HepG2 (cell line): ENCODE measurements around the gene NSG2. TPM values are rescaled to one million over a fixed set of nuclear protein-coding genes. Genes with fewer than 3 reads are reported as not detected.
"Not testable (repeated sequence)": the region's sequence is repeated elsewhere in the genome, so short reads cannot be mapped to it uniquely, and the experiment has no call there.

Source experiments
- ATAC-seq: fragments of 200-7000 bp; cut with Tn5 transposase; 3 replicates; pipeline ENCODE4 v1.9.1; 2020; ENCODE audit warnings: mild to moderate bottlenecking, moderate library complexity
- BruUV-seq: library from RNA; stranded (reverse); fragments of 400-500 nt; replicated peaks from 2 replicates; lab custom pipeline; 2021; lab: Mats Ljungman, UMichigan
- CTCF ChIA-PET: fragments of 300-600 bp; formaldehyde crosslinking; extraction: SDS; loops from one replicate; lab custom pipeline; 2021; ENCODE audit warnings: low total read pairs, inconsistent platforms, low intra/inter-chr PET ratio; lab: Yijun Ruan, JAX
- POLR2A ChIA-PET: fragments of 350-600 bp; sonication (Branson Sonifier 250); formaldehyde crosslinking; loops from one replicate; lab custom pipeline; 2020; ENCODE audit warnings: antibody characterized with exemption, inconsistent platforms; lab: Yijun Ruan, JAX
- DNase-seq: peaks from one replicate; pipeline ENCODE4 v3.0.0-alpha.2; 2015; ENCODE audit warnings: low spot score
- FAIRE-seq: peaks from 3 replicates; lab custom pipeline; 2011; peaks lifted over from hg19 to GRCh38; lab: Jason Lieb, UNC
- H2AFZ ChIP-seq: one replicate; pipeline ENCODE4 v1.6.1; 2011; ENCODE audit warnings: low read length, inconsistent platforms
- H3K27ac ChIP-seq: fragments of 300-600 bp; 3 replicates; pipeline ENCODE4 v1.8.0; 2011; ENCODE audit warnings: mixed run types, mild to moderate bottlenecking, mixed read lengths, low read length, inconsistent platforms; ENCODE audit not compliant: insufficient read depth; ENCODE audit errors: extremely low read length
- H3K27me3 ChIP-seq, 2 experiments: fragments of 200-600 bp in 1 of 2; 2 replicates in 1 of 2; 3 replicates in 1 of 2; pipeline versions ENCODE4 v1.6.0 to v1.8.0; 2011; ENCODE audit warnings: low read length in 2 of 2, mild to moderate bottlenecking in 2 of 2, moderate library complexity in 2 of 2, inconsistent platforms in 1 of 2; ENCODE audit not compliant: insufficient read depth in 2 of 2, control insufficient read depth in 1 of 2
- H3K36me3 ChIP-seq, 2 experiments: fragments of 200-600 bp in 1 of 2; replicated peaks in 1 of 2; 2 replicates in 1 of 2; 3 replicates in 1 of 2; pipeline versions ENCODE4 v1.5.1 to v1.8.0; 2011; ENCODE audit warnings: low read length in 2 of 2, inconsistent platforms in 1 of 2; ENCODE audit not compliant: insufficient read depth in 2 of 2, control insufficient read depth in 1 of 2
- H3K4me1 ChIP-seq: 2 replicates; pipeline ENCODE4 v1.5.1; 2012; ENCODE audit warnings: low read length, inconsistent platforms; ENCODE audit not compliant: insufficient read depth
- H3K4me2 ChIP-seq: 2 replicates; pipeline ENCODE4 v1.6.0; 2011; ENCODE audit warnings: low read depth, low read length, inconsistent platforms
- H3K4me3 ChIP-seq, 3 experiments: fragments of 200-600 bp in 1 of 3; sonication (generic), shearing (Covaris generic) in 1 of 3; replicated peaks in 1 of 3; 2 replicates each; pipeline ENCODE4 v1.5.1; 2011 to 2016; ENCODE audit warnings: low read length in 3 of 3, inconsistent platforms in 2 of 3, low read depth in 2 of 3, mild to moderate bottlenecking in 2 of 3, control low read depth in 1 of 3, mixed read lengths in 1 of 3; ENCODE audit not compliant: insufficient read depth in 1 of 3
- H3K79me2 ChIP-seq: one replicate; pipeline ENCODE4 v1.6.1; 2011; ENCODE audit warnings: low read length, inconsistent platforms; ENCODE audit not compliant: insufficient read depth
- H3K9ac ChIP-seq: 2 replicates; pipeline ENCODE4 v1.6.0; 2011; ENCODE audit warnings: mild to moderate bottlenecking, low read depth, low read length, inconsistent platforms; ENCODE audit not compliant: insufficient read depth
- H3K9me3 ChIP-seq: 2 replicates; pipeline ENCODE4 v1.5.1; 2012; ENCODE audit warnings: mild to moderate bottlenecking, low read length
- H4K20me1 ChIP-seq: 2 replicates; pipeline ENCODE4 v1.6.0; 2011; ENCODE audit warnings: inconsistent platforms, mild to moderate bottlenecking, low read length, moderate library complexity; ENCODE audit not compliant: insufficient read depth
- CTCF ChIP-seq: sonication (generic); formaldehyde crosslinking; IDR thresholded peaks from 2 replicates; pipeline ENCODE4 v1.5.0; 2020; ENCODE audit warnings: mild to moderate bottlenecking, missing genetic modification reagents, moderate library complexity
- STAG1 ChIP-seq: sonication (generic); formaldehyde crosslinking; IDR thresholded peaks from 2 replicates; pipeline ENCODE4 v1.4.0; 2020; ENCODE audit warnings: missing genetic modification reagents
- ZNF264 ChIP-seq: sonication (generic); formaldehyde crosslinking; IDR thresholded peaks from 2 replicates; pipeline ENCODE4 v1.4.0; 2020; ENCODE audit warnings: missing genetic modification reagents
- WGBS: methylation state at CpG from one replicate; pipeline ENCODE4 v1.1.6; 2017; ENCODE audit warnings: low lambda C conversion rate; 5-methylcytosine and 5-hydroxymethylcytosine counted together
- in situ Hi-C: cut with HindIII; loops from 2 replicates; pipeline ENCODE4 v1.10.0; 2017; ENCODE audit warnings: low pct_unique_long_range_greater_than_20kb; ENCODE audit not compliant: extremely low pct_ligation_motif_present
- intact Hi-C: fragments of 100-400 bp; cut with micrococcal nuclease; formaldehyde crosslinking; loops from one replicate; pipeline ENCODE4 v1.10.0; 2022; ENCODE audit not compliant: unreplicated experiment
- polyA plus RNA-seq, 8 experiments: library from polyadenylated mRNA; depleted of rRNA in 3 of 8; stranded (reverse) in 7 of 8; unstranded in 1 of 8; fragments of >200 nt; fragmentation: Illumina TruSeq in 4 of 8; extraction: Trizol in 4 of 8; gene quantifications; 2 replicates each; pipeline versions ENCODE4 v1.2.1 to v1.2.3, GENCODE V29; 2011 to 2016; ENCODE audit warnings: low read depth in 4 of 8, missing spikeins in 1 of 8, mixed read lengths in 1 of 8; ENCODE audit not compliant: insufficient read depth in 1 of 8
- total RNA-seq, 5 experiments: library from RNA; depleted of rRNA; stranded (reverse); fragments of >200 nt; fragmentation: Illumina TruSeq; extraction: Trizol; gene quantifications; 2 replicates each; pipeline ENCODE4 v1.2.3, GENCODE V29; 2016; ENCODE audit warnings: low read depth in 1 of 5
- TF ChIP-seq, protein P1 (sequence below): sonication (generic); formaldehyde crosslinking; IDR thresholded peaks from 2 replicates; pipeline ENCODE4 v1.5.0; 2020; ENCODE audit warnings: missing genetic modification reagents
- TF ChIP-seq, protein P2 (sequence below): sonication (generic); formaldehyde crosslinking; IDR thresholded peaks from 2 replicates; pipeline ENCODE4 v1.4.0; 2020; ENCODE audit warnings: missing genetic modification reagents, borderline replicate concordance

The NSG2 gene
- total and polyA plus RNA-seq, 2 of the 13 experiments (the other 11 are each of a cell fraction or from before 2014, with no cell fraction given), result 0.21 TPM; not detected in 1

- peak; percentile 88 for FAIRE-seq
- H3K4me3 ChIP-seq, result peak overlapping the region in 1 of 3 experiments; percentile 10; a peak in 1 of 6 replicates
- intact Hi-C loops, result loop anchor here (1.0 kb wide), 1 partner anchor 292 kb away; no protein-coding TSS in a partner anchor
- H3K36me3 ChIP-seq, H4K20me1 ChIP-seq, H3K4me1 ChIP-seq, POLR2A ChIA-PET, H3K9ac ChIP-seq, H2AFZ ChIP-seq, H3K27ac ChIP-seq, BruUV-seq: not testable (repeated sequence)
- CTCF ChIA-PET, result interaction anchor here (2.1 kb wide), 1 partner anchor 292 kb away, joined by 7 read pairs; no protein-coding TSS in a partner anchor
- DNase-seq, result peak; percentile 54
- TF ChIP-seq STAG1 (CRISPR knock-in tag) (peak; percentile 51), CTCF (peak; percentile 78), ZNF264 (CRISPR knock-in tag) (peak; percentile 100)
- TF ChIP-seq, protein P1, sequence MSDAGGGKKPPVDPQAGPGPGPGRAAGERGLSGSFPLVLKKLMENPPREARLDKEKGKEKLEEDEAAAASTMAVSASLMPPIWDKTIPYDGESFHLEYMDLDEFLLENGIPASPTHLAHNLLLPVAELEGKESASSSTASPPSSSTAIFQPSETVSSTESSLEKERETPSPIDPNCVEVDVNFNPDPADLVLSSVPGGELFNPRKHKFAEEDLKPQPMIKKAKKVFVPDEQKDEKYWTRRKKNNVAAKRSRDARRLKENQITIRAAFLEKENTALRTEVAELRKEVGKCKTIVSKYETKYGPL, result peak; percentile 63; the same call in 1 of the 2 replicates
- TF ChIP-seq, protein P2, sequence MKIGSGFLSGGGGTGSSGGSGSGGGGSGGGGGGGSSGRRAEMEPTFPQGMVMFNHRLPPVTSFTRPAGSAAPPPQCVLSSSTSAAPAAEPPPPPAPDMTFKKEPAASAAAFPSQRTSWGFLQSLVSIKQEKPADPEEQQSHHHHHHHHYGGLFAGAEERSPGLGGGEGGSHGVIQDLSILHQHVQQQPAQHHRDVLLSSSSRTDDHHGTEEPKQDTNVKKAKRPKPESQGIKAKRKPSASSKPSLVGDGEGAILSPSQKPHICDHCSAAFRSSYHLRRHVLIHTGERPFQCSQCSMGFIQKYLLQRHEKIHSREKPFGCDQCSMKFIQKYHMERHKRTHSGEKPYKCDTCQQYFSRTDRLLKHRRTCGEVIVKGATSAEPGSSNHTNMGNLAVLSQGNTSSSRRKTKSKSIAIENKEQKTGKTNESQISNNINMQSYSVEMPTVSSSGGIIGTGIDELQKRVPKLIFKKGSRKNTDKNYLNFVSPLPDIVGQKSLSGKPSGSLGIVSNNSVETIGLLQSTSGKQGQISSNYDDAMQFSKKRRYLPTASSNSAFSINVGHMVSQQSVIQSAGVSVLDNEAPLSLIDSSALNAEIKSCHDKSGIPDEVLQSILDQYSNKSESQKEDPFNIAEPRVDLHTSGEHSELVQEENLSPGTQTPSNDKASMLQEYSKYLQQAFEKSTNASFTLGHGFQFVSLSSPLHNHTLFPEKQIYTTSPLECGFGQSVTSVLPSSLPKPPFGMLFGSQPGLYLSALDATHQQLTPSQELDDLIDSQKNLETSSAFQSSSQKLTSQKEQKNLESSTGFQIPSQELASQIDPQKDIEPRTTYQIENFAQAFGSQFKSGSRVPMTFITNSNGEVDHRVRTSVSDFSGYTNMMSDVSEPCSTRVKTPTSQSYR, result peak; percentile 91
- TF ChIP-seq, all 625 proteins: peak for 5; not testable (repeated sequence) for 620
- H3K9me3 ChIP-seq, H3K27me3 ChIP-seq, in situ Hi-C loops, H3K79me2 ChIP-seq: not testable (repeated sequence)
- 21% methylated on average over 6 of the region's 19 CpGs for WGBS
- ATAC-seq, result peak; percentile 81
- 0 out of 2 replicates have a peak overlapping the region, but pooled peaks have one; percentile 29 for H3K4me2 ChIP-seq
These were observed 25.2 kb upstream of the NSG2 start for GRCh38 chr5:174020069-174020927.
